Transverse colon (tissue), 4 donors: Measurements from ENCODE around the gene ITIH4. TPM values are rescaled to one million over a fixed set of nuclear protein-coding genes. Genes with fewer than 3 reads are reported as not detected.

Experiments
- DNase-seq: peaks from one replicate; pipeline ENCODE4 v3.0.0-alpha.2; 2019
- H3K27ac ChIP-seq, 4 donors: fragments of 200-600 bp; sonication (generic); 2 replicates each; pipeline ENCODE4 v1.5.1; 2016 to 2018; ENCODE audit warnings: inconsistent platforms in 4 of 4
- H3K27me3 ChIP-seq: fragments of 200-600 bp; sonication (generic); 2 replicates; pipeline ENCODE4 v1.5.1; 2017; ENCODE audit warnings: inconsistent platforms
- H3K36me3 ChIP-seq, 4 donors: fragments of 200-600 bp; sonication (generic); 2 replicates each; pipeline ENCODE4 v1.5.1; 2017 to 2019; ENCODE audit warnings: inconsistent platforms in 4 of 4
- H3K4me1 ChIP-seq, 4 donors: fragments of 200-600 bp; sonication (generic); 2 replicates each; pipeline ENCODE4 v1.5.1; 2017 to 2020; ENCODE audit warnings: inconsistent platforms in 4 of 4
- H3K4me3 ChIP-seq, 4 donors: fragments of 200-600 bp; sonication (generic); 1 replicate in 1 of 4; 2 replicates in 3 of 4; pipeline versions ENCODE4 v1.5.1 to v1.6.1; 2017 to 2019; ENCODE audit warnings: inconsistent platforms in 4 of 4
- H3K9me3 ChIP-seq, 2 donors: fragments of 200-600 bp; sonication (generic); 2 replicates each; pipeline ENCODE4 v1.5.1; 2017 to 2019; ENCODE audit warnings: inconsistent platforms in 2 of 2
- EP300 ChIP-seq: sonication (generic); formaldehyde crosslinking; IDR thresholded peaks from one replicate; pipeline ENCODE4 v1.6.1; 2017; ENCODE audit warnings: antibody characterized with exemption, low read depth
- POLR2A ChIP-seq: fragments of 450-650 bp; IDR thresholded peaks from one replicate; pipeline ENCODE4 v1.6.1; 2016; ENCODE audit warnings: antibody characterized with exemption, mild to moderate bottlenecking, moderate library complexity
- POLR2AphosphoS5 ChIP-seq, 3 donors: sonication (generic); formaldehyde crosslinking; IDR thresholded peaks; one replicate each; pipeline ENCODE4 v1.6.1; 2016; ENCODE audit warnings: antibody characterized with exemption in 3 of 3
- WGBS, 2 donors: methylation state at CpG; one replicate each; pipeline ENCODE4 v1.1.5; 2018; ENCODE audit warnings: low coverage in 1 of 2; 5-methylcytosine and 5-hydroxymethylcytosine counted together
- in situ Hi-C, 4 donors: fragments of 200-750 bp; cut with MboI; loops; one replicate each; pipeline versions ENCODE4 v1.15.0 to v1.15.1; 2017; ENCODE audit warnings: low sequenced_read_pairs in 3 of 4, low pct_ligation_motif_present in 1 of 4, low pct_unique_long_range_greater_than_20kb in 1 of 4
- intact Hi-C: fragments of 100-400 bp; cut with DNase I; formaldehyde crosslinking; loops from one replicate; pipeline ENCODE4 v1.15.1; 2023; ENCODE audit warnings: low total_unique reads
- total RNA-seq, 4 donors: library from RNA; depleted of rRNA; stranded (reverse); fragments of >200 nt; gene quantifications; one replicate each; pipeline ENCODE4 v1.1.0, GENCODE V29; 2016
- TF ChIP-seq, protein P1 (sequence below), 5 experiments: fragments of 200-600 bp in 3 of 5; fragments of 450-650 bp in 2 of 5; sonication (generic) in 3 of 5; IDR thresholded peaks; 1 replicate in 2 of 5; 2 replicates in 3 of 5; pipeline ENCODE4 v1.5.1; 2016 to 2017; ENCODE audit warnings: antibody characterized with exemption in 5 of 5, inconsistent platforms in 3 of 5, mild to moderate bottlenecking in 2 of 5, moderate library complexity in 1 of 5

Gene ITIH4
- total RNA-seq, 4 donors from 2014 or later, result 0.60 to 9.5 (median 4.9) TPM

DNA sequence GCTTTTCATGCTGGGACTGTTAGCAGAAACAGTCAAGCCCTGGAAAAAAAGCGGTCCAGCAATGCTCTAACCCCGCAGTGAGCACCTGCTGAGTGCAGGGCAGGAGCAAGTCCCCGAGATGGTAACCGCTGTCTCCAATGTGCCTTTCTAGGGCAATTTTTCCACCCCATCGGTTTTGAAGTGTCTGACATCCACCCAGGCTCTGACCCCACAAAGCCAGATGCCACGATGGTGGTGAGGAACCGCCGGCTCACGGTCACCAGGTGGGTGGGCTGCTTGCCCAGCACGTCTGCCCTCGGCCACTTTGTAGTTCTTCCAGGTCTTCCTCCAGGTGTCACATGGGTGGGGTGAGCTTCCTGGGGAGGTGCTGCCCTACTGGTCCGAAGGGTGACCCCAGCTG lies 39.1 kb downstream of the ITIH4 start:
- no peak overlapping the region for H3K4me3 ChIP-seq
- WGBS, 2 donors, result 80% methylated on average over 12 of the region's 12 CpGs; no CpG with 5 or more reads in 1 of the 2 donors
- TF ChIP-seq EP300 (no peak), POLR2AphosphoS5 (IDR thresholded peaks at IDR 0.05) (no peak), POLR2A (no peak)
- TF ChIP-seq, protein P1, sequence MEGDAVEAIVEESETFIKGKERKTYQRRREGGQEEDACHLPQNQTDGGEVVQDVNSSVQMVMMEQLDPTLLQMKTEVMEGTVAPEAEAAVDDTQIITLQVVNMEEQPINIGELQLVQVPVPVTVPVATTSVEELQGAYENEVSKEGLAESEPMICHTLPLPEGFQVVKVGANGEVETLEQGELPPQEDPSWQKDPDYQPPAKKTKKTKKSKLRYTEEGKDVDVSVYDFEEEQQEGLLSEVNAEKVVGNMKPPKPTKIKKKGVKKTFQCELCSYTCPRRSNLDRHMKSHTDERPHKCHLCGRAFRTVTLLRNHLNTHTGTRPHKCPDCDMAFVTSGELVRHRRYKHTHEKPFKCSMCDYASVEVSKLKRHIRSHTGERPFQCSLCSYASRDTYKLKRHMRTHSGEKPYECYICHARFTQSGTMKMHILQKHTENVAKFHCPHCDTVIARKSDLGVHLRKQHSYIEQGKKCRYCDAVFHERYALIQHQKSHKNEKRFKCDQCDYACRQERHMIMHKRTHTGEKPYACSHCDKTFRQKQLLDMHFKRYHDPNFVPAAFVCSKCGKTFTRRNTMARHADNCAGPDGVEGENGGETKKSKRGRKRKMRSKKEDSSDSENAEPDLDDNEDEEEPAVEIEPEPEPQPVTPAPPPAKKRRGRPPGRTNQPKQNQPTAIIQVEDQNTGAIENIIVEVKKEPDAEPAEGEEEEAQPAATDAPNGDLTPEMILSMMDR (IDR thresholded peaks at IDR 0.05), result no peak
- DNase-seq, result no peak
- H3K9me3 ChIP-seq, result no peaks in the 10 kb centered on the region
- intact Hi-C loops, result no loop called here
- no peaks in the 10 kb centered on the region for H3K27me3 ChIP-seq
- in situ Hi-C loops, result no loop called here
- no peaks in the 10 kb centered on the region for H3K4me1 ChIP-seq
- no peak overlapping the region for H3K27ac ChIP-seq
- no peaks in the 10 kb centered on the region for H3K36me3 ChIP-seq

DNA sequence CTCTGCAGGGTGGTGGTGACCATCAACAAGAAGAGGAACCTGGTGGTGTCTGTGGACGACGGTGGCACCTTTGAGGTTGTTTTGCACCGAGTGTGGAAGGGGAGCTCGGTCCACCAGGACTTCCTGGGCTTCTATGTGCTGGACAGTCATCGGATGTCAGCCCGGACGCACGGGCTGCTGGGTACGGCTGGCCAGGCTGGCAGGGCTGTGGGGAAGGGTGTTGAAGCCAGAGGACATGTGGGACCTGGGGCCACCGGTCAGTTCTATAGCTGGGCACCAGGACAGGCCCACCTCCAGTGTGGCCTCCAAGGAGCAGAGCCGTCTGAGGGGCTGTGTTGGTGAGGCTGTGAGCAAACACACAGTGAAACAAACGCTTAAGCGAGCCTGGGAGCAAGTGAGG lies 39.7 kb downstream of the ITIH4 start:
- Histone ChIP-seq H3K9me3 (no peaks in the 10 kb centered on the region), H3K4me3 (no peak overlapping the region), H3K36me3 (no peaks in the 10 kb centered on the region), H3K4me1 (no peaks in the 10 kb centered on the region), H3K27me3 (no peaks in the 10 kb centered on the region), H3K27ac (no peak overlapping the region)
- in situ Hi-C loops (no loop called here), intact Hi-C loops (no loop called here)
- TF ChIP-seq POLR2AphosphoS5 (IDR thresholded peaks at IDR 0.05) (no peak), EP300 (no peak), POLR2A (no peak)
- TF ChIP-seq, protein P1 (IDR thresholded peaks at IDR 0.05), result no peak
- 90% methylated on average over 13 of the region's 13 CpGs; no CpG with 5 or more reads in 1 of the 2 donors for WGBS, 2 donors
- DNase-seq, result no peak

DNA sequence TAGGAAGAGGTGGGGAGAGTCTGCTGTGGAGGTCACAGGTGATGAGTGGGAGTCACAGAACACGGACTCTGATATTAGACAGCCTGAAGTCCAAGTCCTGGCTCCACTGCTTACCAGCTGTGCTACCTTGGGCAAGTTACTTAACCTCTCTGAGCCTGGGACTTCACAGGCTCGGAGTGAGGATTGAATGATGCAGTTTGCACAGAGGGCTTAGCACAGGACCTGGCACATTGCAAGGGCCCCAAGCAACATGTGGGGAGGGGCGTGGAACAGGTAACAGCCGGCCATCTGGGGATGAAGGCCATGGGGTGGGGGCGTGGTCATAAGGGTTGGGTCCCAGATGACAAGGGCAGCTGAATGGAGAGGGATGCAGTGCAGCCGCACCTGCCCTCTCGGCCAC lies 40.1 kb downstream of the ITIH4 start:
- H3K27me3 ChIP-seq, result no peaks in the 10 kb centered on the region
- H3K36me3 ChIP-seq, result no peaks in the 10 kb centered on the region
- WGBS, 2 donors, result 60 to 72% methylated on average over 1 to 7 of the region's 7 CpGs
- H3K9me3 ChIP-seq, result no peaks in the 10 kb centered on the region
- no peak overlapping the region for H3K27ac ChIP-seq
- intact Hi-C loops (no loop called here), in situ Hi-C loops (no loop called here)
- no peaks in the 10 kb centered on the region for H3K4me1 ChIP-seq
- no peak for DNase-seq
- H3K4me3 ChIP-seq, result no peak overlapping the region
- TF ChIP-seq EP300 (no peak), POLR2A (no peak), POLR2AphosphoS5 (IDR thresholded peaks at IDR 0.05) (no peak)
- TF ChIP-seq, protein P1 (IDR thresholded peaks at IDR 0.05), result no peak

DNA sequence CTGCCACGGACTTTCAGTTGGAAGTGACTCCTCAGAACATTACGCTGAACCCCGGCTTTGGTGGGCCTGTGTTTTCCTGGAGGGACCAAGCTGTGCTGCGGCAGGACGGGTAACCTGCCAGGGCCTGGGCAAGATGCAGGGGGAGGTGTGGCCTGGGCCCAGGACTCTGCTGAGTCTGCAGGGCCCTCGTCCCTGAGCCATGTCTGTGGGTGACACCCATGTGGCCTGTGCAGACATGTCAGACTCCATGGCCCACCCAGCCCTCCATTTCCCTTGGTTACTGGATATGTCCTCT lies 40.8 kb downstream of the ITIH4 start:
- TF ChIP-seq POLR2AphosphoS5 (IDR thresholded peaks at IDR 0.05), result no peak
- TF ChIP-seq POLR2A, result no peak
- TF ChIP-seq EP300, result no peak
- TF ChIP-seq, protein P1 (IDR thresholded peaks at IDR 0.05), result no peak
- in situ Hi-C loops, result no loop called here
- WGBS, 2 donors, result 88% methylated on average over 6 of the region's 6 CpGs; no CpG with 5 or more reads in 1 of the 2 donors

More for the DNA sequence above, 40.8 kb downstream of the ITIH4 start:
- H3K27me3 ChIP-seq, result no peaks in the 10 kb centered on the region
- intact Hi-C loops, result no loop called here
- H3K4me1 ChIP-seq, result no peaks in the 10 kb centered on the region
- no peaks in the 10 kb centered on the region for H3K9me3 ChIP-seq
- no peak overlapping the region for H3K4me3 ChIP-seq
- H3K27ac ChIP-seq, result no peak overlapping the region
- no peak for DNase-seq
- no peaks in the 10 kb centered on the region for H3K36me3 ChIP-seq
